ENCODE measurements around the gene AKR1B15.
A peak's percentile ranks its signal among the peaks of the same experiment; 100 is the strongest.
"Not testable (repeated sequence)": the region's sequence is repeated elsewhere in the genome, so short reads cannot be mapped to it uniquely, and the experiment has no call there.

Gene AKR1B15

DNA sequence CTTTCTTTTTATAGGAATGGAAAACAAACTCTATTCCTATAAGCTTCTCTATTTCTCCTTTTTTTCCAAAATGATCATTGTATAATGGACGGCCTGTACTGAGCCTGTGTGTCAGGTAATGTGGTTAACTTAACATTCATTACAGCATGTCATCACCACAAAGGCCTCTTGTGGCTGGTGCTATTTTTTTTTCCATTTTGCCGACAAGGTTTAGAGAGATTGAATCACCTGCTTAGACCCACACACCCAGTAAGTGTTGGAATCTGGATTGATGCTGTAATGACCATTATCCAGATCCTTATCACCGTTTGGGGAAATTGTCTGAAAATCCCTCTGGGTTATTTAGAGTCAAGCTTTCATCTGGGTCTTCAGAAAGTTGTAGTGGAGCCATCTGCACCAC is 18.5 kb downstream of the AKR1B15 start:
- no peak for DNase-seq

DNA sequence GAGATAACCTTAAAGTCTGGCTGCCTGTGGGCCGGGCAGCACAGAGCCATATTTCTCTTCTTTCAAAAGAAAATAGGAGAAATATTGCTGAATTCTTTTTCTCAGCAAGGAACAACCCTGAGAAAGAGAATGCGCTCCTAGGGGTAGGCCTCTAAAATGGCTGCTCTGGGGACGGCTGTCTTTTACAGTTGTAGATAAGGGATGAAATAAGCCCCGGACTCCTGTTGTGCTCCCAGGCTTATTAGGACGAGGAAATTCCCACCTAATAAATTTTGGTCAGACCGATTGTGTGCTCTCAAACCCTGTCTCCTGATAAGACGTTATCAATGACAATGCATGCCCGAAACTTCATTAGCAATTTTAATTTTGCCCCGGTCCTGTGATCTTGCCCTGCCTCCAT is 21.1 kb downstream of the AKR1B15 start:
- DNase-seq, result not testable (repeated sequence)

DNA sequence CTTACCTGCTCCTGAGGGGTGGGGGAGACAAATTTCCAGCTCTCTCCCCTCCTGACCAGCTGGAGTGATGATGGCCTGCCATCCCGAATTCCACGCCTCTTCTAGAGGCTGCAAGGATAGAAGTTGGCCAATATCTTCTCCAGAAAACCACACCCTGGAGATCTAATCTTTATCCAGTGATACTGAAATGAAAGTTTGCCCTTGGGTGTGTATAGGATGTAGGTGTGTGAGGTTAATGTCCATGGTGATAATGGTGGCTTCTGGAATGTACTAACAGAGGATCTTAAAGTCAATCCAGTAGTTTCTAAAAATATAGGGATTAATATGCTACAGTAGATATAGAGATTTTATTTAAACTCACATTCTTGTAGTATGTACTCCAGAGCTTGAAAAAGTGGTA is 22.2 kb downstream of the AKR1B15 start:
- DNase-seq, result no peak

DNA sequence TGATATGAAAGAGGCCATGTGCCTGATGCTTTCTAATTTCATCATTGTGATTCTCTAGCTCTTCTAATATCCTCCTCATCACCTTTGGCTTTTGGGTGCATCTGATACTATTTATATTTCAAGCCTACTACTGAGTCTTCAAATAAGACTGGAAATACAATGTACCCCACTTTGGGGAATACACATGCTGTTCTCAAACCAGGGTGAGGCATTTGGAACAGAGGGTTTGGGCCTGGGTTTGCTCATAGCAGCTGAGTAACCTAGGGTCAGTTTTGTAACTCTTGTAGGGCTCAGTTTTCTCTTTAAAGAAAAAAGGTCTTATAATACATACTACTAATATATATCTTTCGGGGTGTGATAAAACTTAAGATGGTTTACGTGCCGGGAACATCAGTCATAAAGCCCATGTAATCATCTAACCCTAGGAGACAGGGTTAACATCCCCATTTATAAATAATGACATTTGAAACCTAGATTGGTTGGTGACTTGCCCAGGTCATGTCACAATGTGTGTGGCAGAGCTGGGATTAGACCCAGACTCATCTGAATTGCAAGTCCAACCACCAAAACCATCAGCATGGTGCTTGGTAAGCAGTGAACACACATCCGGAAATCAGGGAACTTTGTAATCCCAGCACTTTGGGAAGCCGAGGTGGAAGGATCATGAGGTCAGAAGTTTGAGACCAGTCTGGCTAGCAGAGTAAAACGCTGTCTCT is 23.0 kb downstream of the AKR1B15 start:
- no peak for DNase-seq

DNA sequence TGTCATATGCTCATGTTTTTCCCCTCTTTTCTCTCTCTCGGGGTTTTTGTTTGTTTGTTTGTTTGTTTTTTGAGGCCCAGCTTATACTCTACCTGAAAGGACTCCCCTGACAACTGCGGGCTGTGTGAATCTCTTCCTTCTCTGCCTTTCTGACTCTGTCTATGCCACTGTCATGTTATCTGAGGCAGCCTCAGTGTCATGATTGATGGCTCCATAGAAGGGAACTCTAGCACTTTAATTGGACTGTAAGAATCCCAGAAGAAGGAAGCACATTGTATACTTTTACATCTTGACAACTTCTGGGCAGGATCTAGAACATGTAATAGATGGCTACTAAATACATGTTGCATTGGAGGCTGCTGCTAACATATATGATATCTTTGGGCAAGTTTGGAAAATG is 25.4 kb downstream of the AKR1B15 start:
- no peak for DNase-seq

DNA sequence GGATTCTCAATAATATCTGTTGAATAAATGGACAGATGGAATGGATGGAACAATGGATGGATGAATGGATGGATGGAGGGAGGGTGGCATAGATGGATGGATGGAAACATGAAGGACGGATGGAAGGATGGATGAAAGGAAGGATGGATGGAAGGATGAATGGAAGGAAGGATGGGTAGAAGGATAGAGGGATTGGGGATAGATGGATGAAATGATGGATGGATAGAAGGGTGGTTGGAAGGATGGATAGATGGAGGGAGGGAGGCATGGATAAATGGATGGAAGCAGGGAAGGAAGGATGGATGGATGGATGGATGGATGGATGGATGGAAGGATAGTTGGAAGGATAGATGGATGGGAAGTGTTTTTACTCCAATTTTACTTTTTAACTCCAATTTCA is 35.4 kb downstream of the AKR1B15 start:
- no peak for DNase-seq

DNA sequence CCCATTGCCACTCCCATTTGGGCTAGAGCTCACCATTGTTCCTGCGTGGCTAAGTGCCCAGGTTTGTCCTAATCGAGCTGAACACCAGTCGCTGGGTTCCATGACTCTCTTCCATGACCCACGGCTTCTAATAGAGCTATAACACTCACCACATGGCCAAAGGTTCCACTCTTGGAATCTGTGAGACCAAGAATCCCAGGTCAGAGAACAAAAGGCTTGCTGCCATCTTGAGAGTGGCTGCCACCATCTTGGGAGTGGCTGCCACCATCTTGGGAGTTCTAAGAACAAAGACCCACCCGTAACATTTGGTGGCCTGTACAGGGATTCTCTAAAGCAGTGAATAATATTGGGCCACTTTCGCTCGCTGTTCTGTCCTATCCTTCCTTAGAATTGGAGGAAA is 37.0 kb downstream of the AKR1B15 start:
- DNase-seq, result no peak

DNA sequence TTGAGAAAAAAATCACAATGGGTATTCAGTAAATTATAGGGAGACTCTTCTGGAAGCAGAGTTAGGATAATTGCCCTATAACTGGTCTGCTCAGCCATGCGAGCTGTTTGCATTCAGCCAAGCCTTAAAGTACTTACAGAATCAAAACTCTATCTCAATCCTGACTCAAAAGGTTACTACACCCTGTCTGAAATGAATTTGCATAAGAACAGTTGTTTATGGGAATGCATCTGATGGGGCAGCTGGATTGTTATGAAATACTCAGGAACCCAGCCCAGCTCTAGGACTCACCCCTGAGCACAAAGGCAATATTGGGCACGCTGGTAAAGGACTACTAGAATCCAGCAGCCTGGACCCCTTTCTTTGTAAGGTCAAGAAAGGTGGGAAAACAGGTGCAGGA is 38.8 kb downstream of the AKR1B15 start:
- no peak for DNase-seq

DNA sequence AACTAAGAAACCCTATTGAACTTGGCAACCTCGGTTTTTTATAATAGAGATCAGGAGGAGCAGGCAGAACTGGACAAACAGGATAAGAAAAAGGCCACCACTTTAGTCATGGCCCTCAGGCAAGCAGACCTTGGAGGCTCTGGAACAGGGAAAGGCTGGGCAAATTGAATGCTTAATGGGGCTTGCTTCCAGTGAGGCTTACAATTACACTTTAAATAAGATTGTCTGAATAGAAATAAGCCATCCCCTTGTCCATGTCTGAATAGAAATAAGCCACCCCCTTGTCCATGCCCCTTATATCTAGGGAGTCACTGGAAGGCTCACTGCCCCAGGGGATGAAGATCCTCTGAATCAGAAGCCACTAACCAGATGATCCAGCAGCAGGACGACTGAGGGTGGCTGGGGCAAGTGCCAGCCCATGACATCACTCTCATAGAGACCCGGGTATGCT is 40.6 kb downstream of the AKR1B15 start:
- no peak for DNase-seq

DNA sequence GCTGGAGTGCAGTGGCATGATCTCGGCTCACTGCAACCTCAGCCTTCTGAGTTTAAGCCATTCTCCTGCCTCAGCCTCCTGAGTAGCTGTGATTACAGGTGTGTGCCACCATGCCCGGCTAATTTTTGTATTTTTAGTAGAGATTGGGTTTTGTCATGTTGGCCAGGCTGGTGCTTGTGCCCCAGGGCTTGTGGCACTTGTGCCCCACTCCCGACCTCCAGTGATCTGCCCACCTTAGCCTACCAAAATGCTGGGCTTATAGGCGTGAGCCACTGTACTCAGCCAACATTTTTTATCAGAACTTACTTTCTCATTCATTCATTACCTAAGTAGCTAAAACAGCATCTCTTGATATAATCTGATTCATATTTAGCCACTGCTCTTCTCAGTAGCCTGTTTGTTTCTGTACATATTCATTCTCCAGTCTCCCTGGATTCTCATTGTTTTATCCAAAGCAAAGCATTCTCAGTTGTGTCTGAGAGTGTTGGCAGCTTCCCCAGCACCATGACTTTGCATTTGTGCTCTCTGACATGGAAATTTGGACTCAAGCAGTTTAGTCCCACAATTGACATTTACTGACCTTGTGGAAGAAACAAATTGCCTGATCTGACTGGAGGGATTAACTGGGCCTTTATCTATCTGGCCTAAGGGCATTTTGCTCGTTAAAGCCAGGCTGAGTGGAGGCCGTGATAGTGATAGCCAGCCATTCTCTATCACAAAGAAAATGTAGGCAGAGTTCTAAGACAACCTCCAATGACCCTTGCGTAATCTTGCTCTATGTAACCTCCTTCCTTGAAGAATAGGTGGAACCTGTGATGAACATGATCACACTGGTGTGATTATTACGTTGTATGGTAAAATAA is 44.9 kb downstream of the AKR1B15 start:
- DNase-seq, result no peak

DNA sequence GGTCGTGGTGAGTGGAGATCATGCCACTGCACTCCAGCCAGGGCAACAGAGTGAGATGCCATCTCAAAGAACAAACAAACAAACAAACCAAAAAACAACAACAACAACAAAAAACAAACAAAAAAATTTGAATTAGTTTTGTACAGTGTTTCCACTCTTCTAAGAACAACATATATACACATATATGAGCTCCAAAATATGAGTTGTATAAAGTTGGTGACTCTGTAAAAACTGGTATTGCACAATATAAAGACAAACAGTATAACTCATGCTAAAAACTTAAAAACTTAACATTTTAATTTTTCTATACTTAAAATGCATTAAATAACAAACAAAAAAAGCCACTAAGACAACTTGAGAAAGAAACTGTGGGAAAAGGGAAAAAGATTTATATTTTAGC is 46.0 kb downstream of the AKR1B15 start:
- DNase-seq, result no peak

DNA sequence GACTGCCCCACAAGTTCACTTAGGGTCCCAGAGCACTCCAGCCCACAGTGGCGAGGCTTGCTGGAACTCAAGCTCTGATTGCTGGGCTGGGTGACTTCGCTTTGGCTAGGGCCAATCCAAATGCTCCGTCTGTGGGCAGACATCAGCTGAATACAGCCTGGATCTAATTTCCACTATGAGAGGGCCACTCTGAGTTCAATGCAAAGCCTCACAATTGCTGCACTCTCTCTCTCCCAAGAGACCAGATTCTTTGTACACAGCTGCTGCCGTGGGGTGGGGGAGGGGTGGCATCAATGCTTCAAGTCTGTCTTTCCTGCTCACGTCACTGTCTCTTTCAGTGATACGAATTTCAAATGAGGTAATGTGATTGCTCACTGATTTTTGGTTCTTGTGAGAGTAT is 50.5 kb downstream of the AKR1B15 start:
- no peak for DNase-seq

DNA sequence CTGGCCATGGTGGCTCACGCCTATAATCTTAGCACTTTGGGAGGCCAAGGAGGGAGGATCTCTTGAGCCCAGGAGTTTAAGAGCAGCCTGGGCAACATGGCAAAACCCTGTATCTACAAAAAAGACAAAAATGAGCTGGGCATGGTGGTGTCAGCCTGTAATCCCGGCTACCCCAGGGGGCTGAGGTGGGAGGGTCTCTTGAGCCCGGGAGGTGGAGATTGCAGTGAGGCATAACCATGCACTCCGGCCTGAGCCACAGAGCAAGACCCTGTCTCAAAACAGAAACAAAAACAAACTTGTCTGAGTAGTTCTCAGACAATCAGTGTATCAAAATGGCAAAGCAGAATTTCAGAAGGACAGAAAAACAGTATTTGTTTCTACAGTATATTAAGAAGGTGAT is 52.5 kb downstream of the AKR1B15 start:
- DNase-seq, result no peak

DNA sequence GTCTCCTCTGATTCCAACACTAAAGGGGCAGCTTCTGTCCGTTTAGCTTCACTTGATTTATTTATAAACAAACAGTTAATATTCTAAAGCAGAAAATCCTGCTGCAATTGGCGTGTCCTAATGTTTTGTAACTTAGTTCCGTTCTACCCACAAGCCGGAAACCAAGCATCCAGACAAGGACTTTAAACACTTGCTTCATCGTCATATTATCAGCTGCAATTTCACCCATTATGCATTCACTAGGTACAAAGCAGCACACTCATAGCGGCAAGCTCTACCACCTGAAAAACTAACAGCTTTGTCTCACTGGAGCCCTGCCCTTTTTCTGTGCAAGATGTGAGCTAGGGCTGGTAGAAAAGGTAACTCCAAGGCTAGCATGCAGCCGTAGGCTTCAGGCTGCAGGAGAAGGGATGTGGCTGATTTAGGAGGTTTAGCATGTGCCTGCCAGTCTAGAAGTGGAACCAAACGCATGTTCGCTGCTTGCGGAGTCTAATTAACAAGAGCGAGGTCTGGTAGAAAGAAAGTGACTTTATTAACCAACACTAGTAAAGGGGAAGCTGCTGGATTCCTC is 54.1 kb downstream of the AKR1B15 start:
- no peak for DNase-seq

DNA sequence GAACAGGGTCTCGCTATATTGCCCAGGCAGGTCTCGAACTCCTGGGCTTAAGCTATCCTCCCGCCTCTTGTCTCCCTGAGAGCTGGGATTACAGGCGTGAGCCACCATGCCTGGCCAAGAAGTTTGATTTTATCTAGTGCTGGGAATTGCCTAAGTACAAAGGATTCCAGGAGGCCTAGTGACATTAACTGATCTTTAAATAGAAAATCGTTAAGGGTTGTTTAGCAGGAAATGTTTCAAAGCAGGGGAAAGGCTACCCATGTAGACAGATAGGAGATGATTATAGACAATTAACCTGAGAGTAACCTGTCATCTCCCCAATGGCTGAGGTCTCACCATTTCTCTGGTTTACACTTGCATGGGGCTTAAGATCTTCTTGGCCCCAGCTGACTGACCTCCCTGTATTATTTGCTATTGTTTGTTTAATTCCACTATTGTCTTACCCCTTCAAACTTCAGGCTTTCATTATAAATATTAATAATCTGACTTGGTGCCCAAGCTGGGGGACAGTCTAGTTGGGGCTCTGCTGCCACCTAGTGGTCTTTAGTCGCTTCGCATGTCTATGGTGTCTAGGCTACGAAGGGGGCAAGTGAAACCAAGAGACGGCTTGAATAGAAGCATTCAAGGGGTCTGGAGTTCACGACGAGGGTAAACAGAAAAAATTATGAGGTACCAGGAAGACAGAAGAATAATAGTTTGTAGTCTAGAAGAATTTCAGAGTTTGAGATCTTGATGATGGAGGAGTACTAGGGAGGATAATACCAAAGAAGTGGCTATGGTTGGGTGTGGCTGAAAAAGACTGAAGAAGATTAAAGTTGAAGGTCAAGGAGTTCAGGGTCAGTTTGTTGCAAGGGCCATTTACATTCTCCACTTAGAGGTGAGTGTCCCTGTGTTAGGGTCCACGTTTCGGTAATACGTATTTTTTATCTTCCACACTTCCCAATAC is 57.3 kb downstream of the AKR1B15 start:
- DNase-seq, result peak; percentile 37

DNA sequence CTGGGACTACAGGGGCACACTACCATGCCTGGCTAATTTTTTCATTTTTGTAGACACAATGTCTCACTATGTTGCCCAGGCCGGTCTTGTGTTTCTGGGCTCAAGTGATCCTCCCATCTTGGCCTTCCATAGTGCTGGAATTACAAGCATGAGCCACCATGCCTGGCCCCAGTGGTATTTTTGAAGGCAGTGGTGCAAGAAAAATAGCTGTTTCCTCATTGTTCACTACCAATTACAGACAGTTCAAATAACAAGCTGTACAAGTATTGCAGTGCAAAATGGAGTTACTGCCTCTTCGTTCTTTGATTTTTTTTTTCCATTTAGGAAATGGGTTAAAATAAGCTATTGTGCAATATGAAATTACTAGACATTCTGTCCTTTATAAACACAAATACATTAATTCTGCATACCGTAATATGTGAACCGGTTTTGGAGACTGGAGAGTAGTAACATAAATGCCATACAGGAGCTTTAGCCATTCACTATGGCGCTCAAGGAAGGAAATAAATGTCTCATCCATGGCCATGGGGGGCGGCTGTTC is 62.8 kb downstream of the AKR1B15 start:
- no peak for DNase-seq

DNA sequence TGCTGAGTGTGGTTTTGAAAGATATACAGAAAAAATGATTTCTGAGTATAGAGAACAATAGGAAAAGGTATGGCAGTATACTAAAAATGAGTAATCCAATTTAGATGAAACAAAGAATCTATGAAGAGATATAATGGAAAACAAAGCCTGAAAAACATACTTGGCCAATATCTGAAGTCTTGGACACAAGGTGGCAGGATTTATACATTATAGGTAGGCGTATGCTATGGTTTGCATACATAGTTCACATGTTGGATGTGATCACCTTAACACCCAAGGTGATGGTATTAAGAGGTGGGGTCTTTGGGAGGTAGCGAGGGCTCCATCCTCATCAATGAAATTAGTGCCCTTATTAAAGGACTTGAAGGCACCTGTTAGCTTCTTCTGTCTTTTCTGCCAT is 63.3 kb downstream of the AKR1B15 start:
- DNase-seq, result no peak

DNA sequence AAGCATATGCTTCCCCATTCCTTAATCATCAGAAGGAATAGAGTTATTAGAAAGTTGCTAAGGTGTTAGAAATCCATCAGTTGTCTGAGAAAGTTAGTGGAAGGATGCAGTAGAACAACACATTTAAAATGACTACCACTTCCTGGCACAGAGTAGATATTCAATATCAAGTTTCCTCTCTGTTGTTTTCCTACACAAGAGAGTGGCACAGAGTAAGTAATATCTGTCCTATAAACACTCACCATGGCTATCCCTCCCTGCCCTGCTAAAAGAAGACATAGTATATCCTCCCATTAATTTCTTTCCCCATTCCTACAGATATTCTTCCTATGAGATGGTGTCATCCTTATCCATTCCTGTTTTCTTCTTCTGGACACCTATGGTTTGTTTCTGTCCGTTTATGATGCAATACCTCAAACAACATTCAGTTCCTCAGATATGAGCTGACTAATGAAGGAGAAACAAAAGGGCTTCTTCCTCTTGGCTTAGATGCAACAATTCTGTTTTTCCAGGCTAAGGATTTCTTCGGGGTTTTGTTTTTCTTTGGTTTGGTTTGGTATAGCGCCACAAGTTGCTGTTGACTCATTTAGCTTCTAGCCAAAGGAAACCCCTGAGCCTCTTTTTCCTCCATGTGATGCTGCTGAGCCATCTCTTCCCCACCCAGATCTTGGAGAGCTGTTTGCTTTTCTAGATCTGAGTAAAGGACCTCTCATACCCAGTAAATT is 64.9 kb downstream of the AKR1B15 start:
- DNase-seq, result no peak

DNA sequence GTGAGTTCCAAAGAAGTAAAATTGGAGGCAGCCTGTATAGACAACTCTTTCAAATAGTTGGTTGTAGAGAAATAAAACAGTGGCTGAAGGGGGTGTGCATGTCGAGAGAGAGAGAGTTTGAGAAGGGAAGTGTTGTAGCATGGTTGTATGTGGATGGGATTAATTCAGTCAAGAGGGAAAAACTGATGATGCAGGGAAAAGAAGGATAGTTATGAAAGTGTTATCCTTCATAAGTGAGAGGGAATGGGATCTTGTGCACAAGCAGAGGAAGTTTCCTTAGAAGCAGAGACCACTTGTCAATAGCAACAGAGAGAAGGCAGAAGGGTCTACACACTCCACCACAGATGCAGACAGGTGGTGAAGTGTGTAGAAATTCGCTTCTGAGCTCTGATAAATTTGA is 67.7 kb downstream of the AKR1B15 start:
- no peak for DNase-seq

DNA sequence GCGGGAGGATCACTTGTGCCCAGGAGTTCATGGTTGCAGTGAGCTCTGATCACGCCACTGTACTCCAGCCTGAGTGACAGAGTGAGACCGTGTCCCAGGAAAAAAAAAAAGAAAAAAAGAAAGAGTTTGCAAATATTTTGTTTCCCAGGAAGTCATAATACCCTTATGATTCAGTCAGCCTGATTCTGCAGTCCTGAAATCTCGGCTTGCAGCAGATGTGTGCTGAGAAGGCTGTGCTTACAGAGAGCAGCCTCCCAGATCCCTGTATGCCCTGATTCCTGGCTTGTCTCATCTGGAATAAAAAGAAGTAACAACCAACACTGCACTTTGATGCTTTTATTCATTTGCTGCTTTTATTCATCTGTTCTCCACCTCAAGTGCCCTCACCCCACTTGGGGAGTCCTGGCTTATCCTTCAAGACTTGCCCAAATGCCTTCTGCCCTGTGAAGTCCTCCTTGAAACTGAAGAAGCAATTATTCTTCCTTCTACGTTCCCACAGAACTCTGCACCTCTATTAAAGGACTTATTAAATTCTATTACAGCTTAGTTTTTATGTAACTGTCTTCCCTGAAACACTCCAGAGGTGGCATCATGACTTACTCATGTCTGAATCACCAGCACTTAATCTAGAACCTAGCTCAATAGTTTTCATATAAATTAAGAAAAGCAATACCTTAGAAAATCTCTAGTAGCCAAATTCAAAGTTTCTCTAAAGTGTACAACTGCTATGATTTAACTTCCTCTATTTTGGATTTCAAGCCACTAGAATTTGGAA is 70.0 kb downstream of the AKR1B15 start:
- no peak for DNase-seq
